HepG2 (cell line): Measurements from ENCODE around the gene PARN. TPM values are rescaled to one million over a fixed set of nuclear protein-coding genes. Genes with fewer than 3 reads are reported as not detected.

Source experiments
- FOXP1 ChIP-seq, 2 experiments: fragments of 450-650 bp in 1 of 2; IDR thresholded peaks; 2 replicates each; pipeline ENCODE4 v1.6.1; 2017 to 2018; ENCODE audit warnings: antibody characterized with exemption in 1 of 2
- HDAC2 ChIP-seq: sonication (generic); formaldehyde crosslinking; IDR thresholded peaks from 2 replicates; pipeline ENCODE4 v1.4.0; 2020; ENCODE audit warnings: missing genetic modification reagents
- HMGXB3 ChIP-seq: sonication (generic); formaldehyde crosslinking; IDR thresholded peaks from 2 replicates; pipeline ENCODE4 v1.4.0; 2020; ENCODE audit warnings: missing genetic modification reagents, borderline replicate concordance
- RAD21 ChIP-seq: fragments of 450-650 bp; formaldehyde crosslinking; IDR thresholded peaks from 2 replicates; pipeline ENCODE4 v1.5.0; 2020; ENCODE audit warnings: mild to moderate bottlenecking
- REST ChIP-seq, 2 experiments: IDR thresholded peaks; 2 replicates each; pipeline ENCODE4 v1.6.1; 2011 to 2012; ENCODE audit warnings: low read length in 2 of 2, borderline replicate concordance in 1 of 2, low read depth in 1 of 2, mild to moderate bottlenecking in 1 of 2, moderate library complexity in 1 of 2
- SATB2 ChIP-seq: sonication (generic); formaldehyde crosslinking; IDR thresholded peaks from 2 replicates; pipeline ENCODE4 v1.5.0; 2020; ENCODE audit warnings: missing genetic modification reagents
- SP2 ChIP-seq: sonication (generic); formaldehyde crosslinking; IDR thresholded peaks from 2 replicates; pipeline ENCODE4 v1.5.1; 2020; ENCODE audit warnings: mild to moderate bottlenecking, missing genetic modification reagents
- TFE3 ChIP-seq: IDR thresholded peaks from 2 replicates; pipeline ENCODE4 v1.6.1; 2016
- ZBTB38 ChIP-seq: sonication (generic); formaldehyde crosslinking; IDR thresholded peaks from 2 replicates; pipeline ENCODE4 v1.5.1; 2020; ENCODE audit warnings: mild to moderate bottlenecking, missing genetic modification reagents
- ZGPAT ChIP-seq: IDR thresholded peaks from 2 replicates; pipeline ENCODE4 v1.6.1; 2016; ENCODE audit warnings: mild to moderate bottlenecking
- ZNF331 ChIP-seq: sonication (generic); formaldehyde crosslinking; IDR thresholded peaks from 2 replicates; pipeline ENCODE4 v1.4.0; 2020; ENCODE audit warnings: missing genetic modification reagents
- ZNF350 ChIP-seq: sonication (generic); formaldehyde crosslinking; IDR thresholded peaks from 2 replicates; pipeline ENCODE4 v1.4.0; 2020; ENCODE audit warnings: mild to moderate bottlenecking, low read depth, missing genetic modification reagents, borderline replicate concordance
- ZNF367 ChIP-seq: sonication (generic); formaldehyde crosslinking; IDR thresholded peaks from 2 replicates; pipeline ENCODE4 v1.4.0; 2020; ENCODE audit warnings: missing genetic modification reagents, borderline replicate concordance
- ZNF557 ChIP-seq: sonication (generic); formaldehyde crosslinking; IDR thresholded peaks from 2 replicates; pipeline ENCODE4 v1.4.0; 2020; ENCODE audit warnings: missing genetic modification reagents
- ZNF710 ChIP-seq: sonication (generic); formaldehyde crosslinking; IDR thresholded peaks from 2 replicates; pipeline ENCODE4 v1.5.0; 2020; ENCODE audit warnings: mild to moderate bottlenecking, missing genetic modification reagents, borderline replicate concordance
- ZNF768 ChIP-seq: sonication (generic); formaldehyde crosslinking; IDR thresholded peaks from 2 replicates; pipeline ENCODE4 v1.4.0; 2020; ENCODE audit warnings: missing genetic modification reagents
- ZNF878 ChIP-seq: sonication (generic); formaldehyde crosslinking; IDR thresholded peaks from 2 replicates; pipeline ENCODE4 v1.8.1; 2023; ENCODE audit warnings: mild to moderate bottlenecking, missing genetic modification reagents, moderate library complexity
- ZSCAN9 ChIP-seq: IDR thresholded peaks from 2 replicates; pipeline ENCODE4 v1.6.1; 2016; ENCODE audit warnings: borderline replicate concordance
- polyA plus RNA-seq, 8 experiments: library from polyadenylated mRNA; depleted of rRNA in 3 of 8; stranded (reverse) in 7 of 8; unstranded in 1 of 8; fragments of >200 nt; fragmentation: Illumina TruSeq in 4 of 8; extraction: Trizol in 4 of 8; gene quantifications; 2 replicates each; pipeline versions ENCODE4 v1.2.1 to v1.2.3, GENCODE V29; 2011 to 2016; ENCODE audit warnings: low read depth in 4 of 8, missing spikeins in 1 of 8, mixed read lengths in 1 of 8; ENCODE audit not compliant: insufficient read depth in 1 of 8
- total RNA-seq, 5 experiments: library from RNA; depleted of rRNA; stranded (reverse); fragments of >200 nt; fragmentation: Illumina TruSeq; extraction: Trizol; gene quantifications; 2 replicates each; pipeline ENCODE4 v1.2.3, GENCODE V29; 2016; ENCODE audit warnings: low read depth in 1 of 5

The PARN gene
- total and polyA plus RNA-seq, 2 of the 13 experiments (the other 11 are each of a cell fraction or from before 2014, with no cell fraction given): 13.3 to 47.6 TPM

GRCh38 chr16:14559809-14560241 lies 70.2 kb downstream of the PARN start (continued):
- TF ChIP-seq TFE3 (CRISPR knock-in tag) (no peak), ZNF350 (CRISPR knock-in tag) (no peak), ZGPAT (CRISPR knock-in tag) (0 out of 2 replicates have a peak, but pooled peaks have one; percentile 32), REST (IDR thresholded peaks at IDR 0.05; ENCODE audit: borderline replicate concordance in 1 of 2, low read depth in 1 of 2, low read length in 2 of 2) (no peak), SP2 (CRISPR knock-in tag) (no peak), ZNF768 (no peak), SATB2 (no peak), FOXP1 (IDR thresholded peaks at IDR 0.05) (no peak), FOXP1 (CRISPR knock-in tag; IDR thresholded peaks at IDR 0.05) (no peak), HMGXB3 (CRISPR knock-in tag) (no peak), HDAC2 (CRISPR knock-in tag) (peak; percentile 48; the same call in 1 of the 2 replicates), ZNF367 (CRISPR knock-in tag) (no peak), ZSCAN9 (no peak), ZBTB38 (peak; percentile 74), ZNF331 (CRISPR knock-in tag) (peak; percentile 94), ZNF710 (CRISPR knock-in tag) (no peak), RAD21 (CRISPR knock-in tag) (no peak), ZNF557 (CRISPR knock-in tag) (no peak), ZNF878 (CRISPR knock-in tag) (0 out of 2 replicates have a peak, but pooled peaks have one; percentile 42)
